Fibroblast of the aortic adventitia (primary cell): ENCODE measurements around the gene ZMIZ1. TPM values are rescaled to one million over a fixed set of nuclear protein-coding genes. Genes with fewer than 3 reads are reported as not detected.

Experiments used
- DNase-seq: peaks from one replicate; pipeline ENCODE4 v3.0.0-alpha.2; 2010; ENCODE audit warnings: low read depth
- H3K4me3 ChIP-seq: 2 replicates; pipeline ENCODE4 v1.5.1; 2011; ENCODE audit warnings: low read depth, mild to moderate bottlenecking, control low read depth, low read length, moderate library complexity
- CTCF ChIP-seq: IDR thresholded peaks from 2 replicates; pipeline ENCODE4 v1.5.1; 2011; ENCODE audit warnings: mild to moderate bottlenecking, low read length, control low read depth, inconsistent platforms; ENCODE audit not compliant: insufficient read depth
- total RNA-seq: library from RNA; depleted of rRNA; stranded (reverse); fragments of >200 nt; gene quantifications from 2 replicates; pipeline ENCODE4 v1.2.3, GENCODE V29; 2012; ENCODE audit warnings: low replicate concordance

The ZMIZ1 gene
- total RNA-seq, 1 donor = 28.1 TPM

GRCh38 chr10:79056361-79056735 lies 12.4 kb upstream of the ZMIZ1 start:
- no peak for DNase-seq
- no peak overlapping the region for H3K4me3 ChIP-seq
- TF ChIP-seq CTCF = no peak

GRCh38 chr10:79056736-79057391 lies 11.9 kb upstream of the ZMIZ1 start:
- no peak overlapping the region for H3K4me3 ChIP-seq
- no peak for TF ChIP-seq CTCF
- no peak for DNase-seq

GRCh38 chr10:79057481-79058275 lies 11.1 kb upstream of the ZMIZ1 start:
- H3K4me3 ChIP-seq = no peak overlapping the region
- no peak for DNase-seq
- TF ChIP-seq CTCF = no peak

GRCh38 chr10:79058899-79059841 lies 9.6 kb upstream of the ZMIZ1 start:
- no peak for DNase-seq
- TF ChIP-seq CTCF = no peak
- no peak overlapping the region for H3K4me3 ChIP-seq

- no peak for DNase-seq
- H3K4me3 ChIP-seq = no peak overlapping the region
- no peak for TF ChIP-seq CTCF
Observed at GRCh38 chr10:79059859-79060379, 8.8 kb upstream of the ZMIZ1 start.

GRCh38 chr10:79060641-79061255 lies 8.0 kb upstream of the ZMIZ1 start:
- DNase-seq = no peak
- no peak overlapping the region for H3K4me3 ChIP-seq
- no peak for TF ChIP-seq CTCF
